Fibroblast of skin of abdomen (primary cell): ENCODE results near the gene FOXK1.
A peak's percentile ranks its signal among the peaks of the same experiment; 100 is the strongest.
"Not testable (repeated sequence)": the region's sequence is repeated elsewhere in the genome, so short reads cannot be mapped to it uniquely, and the experiment has no call there.

ENCODE experiments used
- DNase-seq: peaks from one replicate; pipeline ENCODE4 v3.0.0-alpha.2; 2013

FOXK1 gene

DNA sequence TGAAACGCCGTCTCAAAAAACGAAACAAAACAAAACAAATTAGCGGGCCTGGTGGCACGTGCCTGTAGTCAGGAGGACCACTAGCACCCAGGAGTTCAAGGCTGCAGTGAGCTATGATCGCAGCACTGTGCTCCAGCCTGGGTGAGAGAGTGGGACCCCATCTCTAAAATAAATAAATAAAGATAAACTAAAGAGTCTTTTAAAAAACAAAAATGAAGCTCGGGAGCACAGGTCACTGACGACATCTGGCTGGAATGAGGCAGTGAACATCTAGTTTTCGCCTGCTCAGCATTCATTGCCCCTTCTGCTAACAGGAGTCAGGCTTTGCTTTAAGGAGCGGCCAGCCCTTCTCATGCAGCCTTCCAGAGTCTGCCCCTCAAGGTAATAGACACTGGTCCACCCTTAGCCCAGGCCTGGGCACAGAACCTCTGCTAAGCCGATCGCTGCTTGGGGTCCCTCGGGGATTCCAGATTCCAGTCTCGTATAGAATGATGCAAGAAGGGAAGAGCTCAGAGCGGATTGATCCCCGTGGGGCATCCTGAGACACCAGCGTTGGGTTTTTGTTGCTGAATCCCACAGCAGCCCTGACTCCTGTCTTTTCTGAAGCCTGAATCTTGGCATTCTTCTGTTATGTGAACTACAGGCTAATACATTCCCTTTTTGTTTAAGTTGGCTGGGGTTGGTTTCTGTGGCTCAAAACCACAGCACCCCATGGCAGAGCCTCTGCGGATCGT lies 14.2 kb upstream of the FOXK1 start:
- DNase-seq, result peak; percentile 90

GRCh38 chr7:4668510-4668847 lies 13.6 kb upstream of the FOXK1 start:
- no peak for DNase-seq

DNA sequence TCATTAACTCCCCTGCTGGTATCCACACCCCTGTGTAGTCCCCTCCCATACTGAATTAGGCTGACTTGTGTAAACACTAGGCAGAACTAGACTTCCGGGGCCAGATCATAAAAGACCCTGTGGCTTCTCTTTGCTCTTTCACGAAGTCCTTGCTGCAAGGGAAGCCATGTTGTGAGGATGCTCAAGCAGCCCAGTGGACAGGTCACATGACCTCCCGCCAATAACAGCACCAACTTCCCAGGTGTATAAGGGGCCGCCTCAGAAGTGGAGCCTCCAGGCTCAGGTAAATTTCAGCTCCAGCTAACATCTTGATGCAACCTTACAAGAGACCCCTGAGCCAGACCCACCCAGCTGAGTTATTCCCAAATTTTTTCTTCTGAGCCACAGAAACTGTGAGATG lies 11.3 kb upstream of the FOXK1 start:
- no peak for DNase-seq

- DNase-seq, result no peak
Measured at GRCh38 chr7:4675771-4676367, 6.2 kb upstream of the FOXK1 start.

DNA sequence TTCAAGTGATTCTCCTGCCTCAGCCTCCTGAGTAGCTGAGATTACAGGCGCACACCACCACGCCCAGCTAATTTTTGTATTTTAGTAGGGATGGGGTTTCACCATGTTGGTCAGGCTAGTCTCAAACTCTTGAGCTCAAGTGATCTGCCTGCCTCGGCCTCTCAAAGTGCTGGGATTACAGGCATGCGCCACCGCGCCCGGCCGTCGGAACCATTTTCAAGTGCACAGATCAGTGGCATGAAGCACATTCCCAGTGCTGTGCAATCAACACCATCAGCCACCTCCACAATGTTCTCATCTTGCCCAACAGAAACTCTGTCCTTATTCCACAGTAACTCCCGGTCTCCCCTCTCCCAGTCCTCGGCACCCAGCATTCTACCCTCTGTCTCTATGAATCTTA lies 4.6 kb upstream of the FOXK1 start:
- DNase-seq, result not testable (repeated sequence)

GRCh38 chr7:4681218-4681851 lies 760 bp upstream of the FOXK1 start:
- DNase-seq, result no peak

DNA sequence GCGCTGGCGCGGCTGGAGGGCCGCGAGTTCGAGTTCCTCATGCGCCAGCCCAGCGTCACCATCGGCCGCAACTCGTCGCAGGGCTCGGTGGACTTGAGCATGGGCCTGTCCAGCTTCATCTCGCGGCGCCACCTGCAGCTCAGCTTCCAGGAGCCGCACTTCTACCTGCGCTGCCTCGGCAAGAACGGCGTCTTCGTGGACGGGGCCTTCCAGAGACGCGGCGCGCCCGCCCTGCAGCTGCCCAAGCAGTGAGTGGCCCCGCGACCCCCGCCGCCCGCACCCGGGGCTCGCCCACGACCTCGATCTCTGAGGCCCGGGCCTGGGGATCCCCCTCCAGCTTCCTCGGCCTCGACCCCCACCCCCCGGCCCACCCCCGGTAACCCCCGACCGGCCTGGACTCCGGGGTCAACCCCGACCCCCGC lies 537 bp downstream of the FOXK1 start:
- DNase-seq, result no peak

- no peak for DNase-seq
Measured at GRCh38 chr7:4683043-4683883, 1.2 kb downstream of the FOXK1 start.

DNA sequence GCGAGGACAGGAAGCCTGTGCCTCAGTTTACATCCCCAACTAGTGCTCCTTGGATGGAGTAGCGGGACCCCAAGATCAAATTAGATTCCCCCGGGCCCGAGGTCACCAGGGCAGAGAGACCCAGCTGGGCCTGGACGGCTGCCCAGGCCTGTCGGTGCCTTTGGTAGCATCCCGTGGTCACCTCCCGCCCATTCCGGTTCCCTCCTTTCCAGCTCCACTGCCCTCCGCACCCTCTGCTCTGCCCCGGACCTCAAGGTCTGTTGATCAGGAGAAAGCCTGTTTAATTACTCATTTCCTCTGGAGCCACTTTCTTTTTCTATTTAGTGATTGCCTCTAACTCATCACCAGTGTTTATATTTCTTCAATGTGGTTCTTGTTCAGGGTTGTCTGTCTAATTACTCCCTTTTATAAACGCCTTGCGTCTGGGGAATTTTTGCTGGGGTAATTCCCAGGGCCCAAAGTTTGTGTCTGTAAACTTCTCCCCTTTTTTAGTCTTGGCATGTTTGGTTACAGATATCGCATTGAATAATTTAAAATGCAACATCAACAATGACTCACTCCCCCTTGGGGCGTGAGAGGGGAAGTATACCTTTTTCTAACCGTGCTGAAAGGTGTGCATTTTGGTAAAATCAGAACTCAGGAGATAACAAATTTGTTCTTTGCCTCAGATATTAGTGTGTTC lies 1.9 kb downstream of the FOXK1 start:
- peak; percentile 52 for DNase-seq

DNA sequence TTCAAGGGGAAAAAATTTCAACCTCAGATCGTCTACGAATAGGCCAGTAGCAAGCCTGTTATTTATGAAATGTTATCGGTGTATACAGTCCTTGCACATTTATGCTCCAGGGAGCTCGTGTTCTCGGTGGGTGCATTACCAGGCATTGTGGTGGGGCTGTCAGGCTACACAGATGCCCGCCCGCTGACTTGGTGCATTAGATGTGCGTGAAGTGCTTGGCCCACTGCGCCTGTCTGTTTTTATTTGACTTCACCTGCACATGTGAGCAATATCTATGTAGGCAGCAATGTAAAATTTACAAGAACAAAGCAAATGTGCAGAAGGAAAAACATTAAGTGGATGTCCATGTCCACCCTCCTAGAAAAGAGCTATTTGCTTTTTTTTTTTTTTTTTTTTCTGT lies 2.8 kb downstream of the FOXK1 start:
- no peak for DNase-seq

GRCh38 chr7:4685676-4686075 lies 3.6 kb downstream of the FOXK1 start:
- not testable (repeated sequence) for DNase-seq

DNA sequence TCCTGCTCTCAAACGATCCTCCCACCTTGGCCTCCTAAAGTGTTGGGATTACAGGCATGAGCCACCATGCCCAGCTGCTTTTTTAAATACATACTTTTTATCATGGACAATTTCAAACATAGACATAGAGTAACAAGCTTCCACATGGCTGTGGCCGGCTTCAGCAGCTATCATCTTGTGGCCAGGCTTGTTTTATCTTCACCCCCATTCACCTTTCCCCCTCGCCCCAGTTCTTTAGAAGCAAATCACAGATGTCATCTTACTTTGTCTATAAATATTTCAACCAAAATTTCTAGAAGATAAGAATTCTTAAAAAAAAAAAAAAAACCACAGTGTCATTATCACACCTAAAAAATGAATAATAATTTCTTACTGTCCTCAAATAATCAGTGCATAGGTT lies 5.9 kb downstream of the FOXK1 start:
- DNase-seq, result no peak

DNA sequence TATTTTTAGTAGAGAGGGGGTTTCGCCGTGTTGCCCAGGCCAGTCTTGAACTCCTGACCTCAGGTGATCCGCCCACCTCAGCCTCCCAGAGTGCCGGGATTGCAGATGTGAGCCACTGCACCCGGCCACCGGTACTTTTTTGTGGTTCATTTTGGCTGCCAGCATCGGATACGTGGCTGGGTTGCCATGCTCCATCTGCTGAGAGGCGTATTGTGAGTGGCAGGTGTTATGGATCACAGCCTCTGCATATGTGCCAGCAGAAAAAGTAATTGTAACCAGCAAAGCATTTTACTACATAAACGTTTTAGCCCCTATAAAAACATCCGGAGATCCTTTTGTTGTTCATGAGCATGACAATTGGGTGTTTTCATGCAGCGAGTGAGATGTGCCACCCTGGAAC lies 7.1 kb downstream of the FOXK1 start:
- DNase-seq, result no peak

- no peak for DNase-seq
Measured at GRCh38 chr7:4689668-4690067, 7.6 kb downstream of the FOXK1 start.

DNA sequence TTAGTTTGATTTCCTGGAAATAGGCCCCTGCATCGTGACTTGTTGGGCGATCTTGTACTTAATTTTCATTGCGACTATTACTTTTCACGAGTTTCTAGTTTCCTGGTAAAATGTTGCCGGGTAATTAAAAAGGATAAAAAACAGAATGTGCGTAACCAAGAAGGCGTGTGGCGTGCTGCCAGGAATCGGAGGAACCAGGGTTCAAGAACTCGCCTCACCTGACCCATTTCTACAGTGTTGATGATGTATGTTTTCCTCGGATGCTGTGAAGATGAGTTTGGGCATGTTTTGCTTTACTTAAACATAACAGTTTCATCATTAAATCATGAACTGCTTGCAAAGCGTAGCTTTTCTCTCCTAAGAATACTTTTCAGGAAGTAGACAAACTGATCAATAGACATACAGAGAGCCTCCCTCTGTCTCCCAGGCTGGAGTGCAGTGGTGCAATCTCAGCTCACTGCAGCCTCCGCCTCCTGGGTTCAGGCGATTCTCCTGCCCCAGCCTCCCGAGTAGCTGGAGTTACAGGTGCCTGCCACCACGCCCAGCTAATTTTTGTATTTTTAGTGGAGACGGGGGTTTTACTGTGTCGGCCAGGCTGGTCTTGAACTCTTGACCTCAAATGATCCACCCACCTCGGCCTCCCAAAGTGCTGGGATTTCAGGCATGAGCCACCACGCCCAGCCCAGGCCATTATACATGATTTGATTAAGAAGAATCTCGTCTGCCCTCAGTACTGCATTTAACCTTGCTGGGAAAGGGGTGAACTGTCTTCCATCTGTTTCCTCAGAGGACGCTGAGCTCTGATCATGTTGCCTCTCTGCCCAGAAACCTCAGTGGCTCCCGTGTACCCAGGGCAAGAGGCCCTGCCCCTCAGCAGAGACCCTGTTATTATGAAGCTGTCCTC lies 9.1 kb downstream of the FOXK1 start:
- no peak for DNase-seq

- DNase-seq, result peak; percentile 53
Measured at GRCh38 chr7:4692055-4692454, 10.0 kb downstream of the FOXK1 start.

DNA sequence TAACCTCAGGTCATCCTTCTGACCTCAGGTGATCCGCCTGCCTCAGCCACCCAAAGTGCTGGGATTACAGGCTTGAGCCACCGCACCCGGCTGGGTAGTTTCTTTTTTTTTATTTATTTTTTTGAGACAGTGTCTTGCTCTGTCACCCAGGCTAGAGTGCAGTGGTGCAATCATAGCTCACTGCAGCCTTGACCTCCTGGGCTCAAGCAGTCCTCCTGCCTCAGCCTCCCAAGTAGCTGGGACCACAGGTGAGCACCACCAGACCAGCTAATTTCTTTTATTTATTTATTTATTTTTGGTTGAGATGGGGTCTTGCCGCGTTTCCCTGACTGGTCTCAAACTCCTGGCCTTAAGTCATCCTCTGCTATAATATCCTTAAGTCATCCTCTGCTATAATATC lies 10.5 kb downstream of the FOXK1 start:
- DNase-seq, result not testable (repeated sequence)

DNA sequence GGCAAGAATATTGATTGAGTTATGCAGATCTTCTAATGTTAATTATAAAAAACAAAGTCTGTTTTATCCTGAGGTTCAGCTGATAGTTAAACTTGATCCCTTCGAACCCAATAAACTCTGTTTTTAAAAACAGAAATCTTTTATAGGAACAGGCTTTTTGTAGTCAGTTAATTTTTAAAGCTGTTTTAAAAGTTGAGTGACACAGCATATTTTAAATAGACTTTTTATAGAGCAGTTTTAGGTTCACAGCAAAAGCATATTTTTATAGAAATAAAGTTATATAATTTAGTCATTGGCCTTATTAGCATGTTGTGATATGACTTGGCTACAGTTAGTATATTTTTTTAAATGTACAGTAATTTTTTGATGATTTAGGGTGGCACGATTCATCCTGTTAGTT lies 11.1 kb downstream of the FOXK1 start:
- no peak for DNase-seq

DNA sequence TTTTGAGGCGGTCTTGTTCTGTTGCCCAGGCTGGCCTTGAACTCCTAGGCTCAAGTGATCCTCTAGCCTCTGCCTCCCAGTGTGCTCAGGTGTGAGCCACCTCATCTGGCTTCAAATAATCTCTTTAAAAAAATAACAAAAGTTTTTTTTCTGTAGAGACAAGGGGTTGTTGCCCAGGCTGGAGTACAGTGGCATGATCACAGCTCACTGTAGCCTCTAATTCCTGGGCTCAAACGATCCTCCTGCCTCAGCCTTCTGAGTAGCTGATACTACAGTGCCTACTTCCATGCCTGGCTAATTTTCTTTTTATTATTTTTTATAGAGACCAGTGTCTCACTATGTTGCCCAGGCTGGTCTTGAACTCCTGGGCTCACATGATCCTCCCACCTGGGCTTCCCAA lies 11.7 kb downstream of the FOXK1 start:
- no peak for DNase-seq

DNA sequence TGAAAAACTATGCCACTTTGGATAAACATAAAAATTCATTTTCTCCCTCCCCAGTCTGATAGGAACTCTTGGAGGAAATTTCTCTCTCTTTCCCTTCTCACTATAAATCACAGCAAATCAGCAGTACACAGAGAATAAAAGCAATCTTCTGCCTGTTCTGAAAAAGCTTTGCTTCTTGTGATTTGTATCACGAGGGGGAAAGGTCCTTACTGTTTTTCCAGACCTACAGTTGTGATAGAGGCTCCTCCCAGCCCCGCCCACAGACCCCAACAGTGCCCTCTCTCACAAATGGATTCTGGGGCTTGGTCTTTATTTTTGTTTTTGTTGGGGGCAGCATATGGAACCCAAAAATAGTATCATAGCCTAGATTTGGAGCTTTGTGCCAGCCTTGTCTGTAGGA lies 12.2 kb downstream of the FOXK1 start:
- DNase-seq, result no peak

DNA sequence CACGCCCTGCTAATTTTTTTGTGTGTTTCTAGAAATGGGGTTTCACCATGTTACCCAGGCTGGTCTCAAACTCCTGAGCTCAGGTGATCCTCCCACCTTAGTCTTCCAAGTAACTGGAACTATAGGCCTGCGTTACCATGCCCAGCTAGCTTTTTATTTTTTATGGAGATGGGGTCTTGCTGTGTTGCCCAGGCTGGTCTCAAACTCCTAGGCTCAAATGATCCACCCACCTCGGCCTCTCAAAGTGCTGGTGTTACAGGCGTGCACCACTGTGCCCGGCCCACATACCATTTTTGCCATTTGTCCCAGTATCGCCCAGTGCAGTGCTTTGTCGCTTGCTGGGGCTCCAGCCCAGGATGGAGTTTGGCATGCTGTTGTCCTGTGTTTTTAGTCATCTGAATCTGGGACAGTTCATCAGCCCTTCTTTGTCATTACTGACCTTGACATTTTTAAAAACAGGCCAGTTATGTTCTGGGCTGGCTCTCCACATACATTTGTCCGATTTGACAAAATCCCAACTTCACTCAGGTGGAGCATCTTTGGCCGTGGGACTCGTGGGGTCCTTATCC lies 16.7 kb downstream of the FOXK1 start:
- no peak for DNase-seq
